OCI-LY7 (cell line): ENCODE results near the gene NFE2L3. TPM values are rescaled to one million over a fixed set of nuclear protein-coding genes. Genes with fewer than 3 reads are reported as not detected.

Experiments used
- BruUV-seq: library from RNA; stranded (reverse); fragments of 400-500 nt; replicated peaks from 2 replicates; lab custom pipeline; 2021; lab: Mats Ljungman, UMichigan
- CTCF ChIA-PET: fragments of 300-600 bp; sonication (Branson Sonifier 250); formaldehyde crosslinking; loops from one replicate; lab custom pipeline; 2022; ENCODE audit warnings: antibody characterized with exemption; ENCODE audit not compliant: unreplicated experiment; lab: Charles Lee
- POLR2A ChIA-PET: fragments of 300-600 bp; sonication (Branson Sonifier 250); formaldehyde crosslinking; loops from one replicate; lab custom pipeline; 2022; ENCODE audit warnings: antibody characterized with exemption; lab: Charles Lee
- DNase-seq: peaks from one replicate; pipeline ENCODE4 v3.0.0-alpha.2; 2015; ENCODE audit warnings: low spot score
- H2AFZ ChIP-seq: fragments of 200-600 bp; sonication (generic), shearing (Covaris generic); 2 replicates; pipeline ENCODE4 v1.6.1; 2014; ENCODE audit warnings: mild to moderate bottlenecking, antibody characterized with exemption, low read length, moderate library complexity
- H3K27ac ChIP-seq: fragments of 200-600 bp; sonication (generic); 2 replicates; pipeline ENCODE4 v1.5.1; 2014; ENCODE audit warnings: mixed run types, low read depth, mild to moderate bottlenecking, moderate library complexity, low read length, inconsistent platforms; ENCODE audit not compliant: poor library complexity, severe bottlenecking
- H3K36me3 ChIP-seq: fragments of 200-600 bp; sonication (generic); 2 replicates; pipeline ENCODE4 v1.6.1; 2014; ENCODE audit warnings: mild to moderate bottlenecking, antibody characterized with exemption, low read length, moderate library complexity, mixed read lengths; ENCODE audit not compliant: insufficient read depth
- H3K4me1 ChIP-seq: fragments of 200-600 bp; sonication (generic); 2 replicates; pipeline ENCODE4 v1.5.1; 2014; ENCODE audit warnings: mild to moderate bottlenecking, low read length; ENCODE audit not compliant: insufficient read depth, poor library complexity, severe bottlenecking
- H3K4me2 ChIP-seq: fragments of 200-600 bp; sonication (generic); 2 replicates; pipeline ENCODE4 v1.6.1; 2014; ENCODE audit warnings: mild to moderate bottlenecking, low read length
- H3K4me3 ChIP-seq: fragments of 200-600 bp; sonication (generic); 2 replicates; pipeline ENCODE4 v1.5.1; 2014; ENCODE audit warnings: mild to moderate bottlenecking, low read depth, low read length; ENCODE audit not compliant: poor library complexity, severe bottlenecking
- H3K79me2 ChIP-seq: fragments of 200-600 bp; sonication (generic); 2 replicates; pipeline ENCODE4 v1.6.1; 2016; ENCODE audit warnings: low read depth, mild to moderate bottlenecking, low read length, moderate library complexity, mixed read lengths; ENCODE audit not compliant: insufficient read depth
- H3K9me2 ChIP-seq: fragments of 200-600 bp; sonication (generic); 2 replicates; pipeline ENCODE4 v1.6.1; 2016; ENCODE audit warnings: mild to moderate bottlenecking, low read length, mixed read lengths; ENCODE audit not compliant: insufficient read depth
- H3K9me3 ChIP-seq: fragments of 200-600 bp; sonication (generic); 2 replicates; pipeline ENCODE4 v1.6.1; 2014; ENCODE audit warnings: mild to moderate bottlenecking, mixed run types, low read length, mixed read lengths
- H4K20me1 ChIP-seq: fragments of 200-600 bp; sonication (generic); 2 replicates; pipeline ENCODE4 v1.6.1; 2014; ENCODE audit warnings: mild to moderate bottlenecking, antibody characterized with exemption, low read length, moderate library complexity, mixed read lengths; ENCODE audit not compliant: insufficient read depth
- CTCF ChIP-seq: fragments of 200-600 bp; sonication (generic); conservative IDR thresholded peaks from 2 replicates; pipeline ENCODE4 v1.5.1; 2014; ENCODE audit warnings: mild to moderate bottlenecking, antibody characterized with exemption, low read length, moderate library complexity, mixed read lengths
- EZH2phosphoT487 ChIP-seq: fragments of 200-600 bp; sonication (generic); IDR thresholded peaks from 2 replicates; pipeline ENCODE4 v1.6.1; 2018; ENCODE audit warnings: low read depth, borderline replicate concordance, mild to moderate bottlenecking, mixed run types, antibody characterized with exemption, low read length, moderate library complexity, mixed read lengths
- intact Hi-C: fragments of 100-400 bp; cut with micrococcal nuclease; formaldehyde crosslinking; loops from one replicate; pipeline ENCODE4 v1.10.0; 2022; ENCODE audit not compliant: unreplicated experiment
- total RNA-seq, 2 experiments: library from RNA; depleted of rRNA in 1 of 2; stranded (reverse); fragments of >200 nt in 1 of 2; shearing (Covaris generic) in 1 of 2; gene quantifications; 2 replicates each; pipeline ENCODE4 v1.2.3, GENCODE V29; 2014 to 2022

NFE2L3 gene
- total RNA-seq, 2 experiments from 2014 or later, result 10.7 to 12.3 TPM

GRCh38 chr7:26181474-26182227 is 29.7 kb downstream of the NFE2L3 start:
- BruUV-seq, result no TSS peak
- Histone ChIP-seq H3K9me3 (no peaks in the 10 kb centered on the region), H3K4me1 (no peaks in the 10 kb centered on the region), H3K27ac (no peak overlapping the region), H3K4me3 (no peak overlapping the region), H3K79me2 (no peaks in the 10 kb centered on the region), H4K20me1 (peaks cover 10% of the 10 kb centered on the region), H3K36me3 (peaks cover 59% of the 10 kb centered on the region), H3K9me2 (no peaks in the 10 kb centered on the region), H3K4me2 (no peak overlapping the region), H2AFZ (no peak overlapping the region)
- POLR2A ChIA-PET, result interaction anchor here (1.1 to 1.7 kb wide), 3 partner anchors 15 to 91 kb away, joined by 3 to 6 read pairs (median 6); no protein-coding TSS in a partner anchor
- CTCF ChIA-PET, result no interaction called here
- intact Hi-C loops, result loop anchor here (5.0 kb wide), 1 partner anchor 89 kb away; no protein-coding TSS in a partner anchor
- TF ChIP-seq EZH2phosphoT487 (no peak), CTCF (no peak)
- no peak for DNase-seq

DNA sequence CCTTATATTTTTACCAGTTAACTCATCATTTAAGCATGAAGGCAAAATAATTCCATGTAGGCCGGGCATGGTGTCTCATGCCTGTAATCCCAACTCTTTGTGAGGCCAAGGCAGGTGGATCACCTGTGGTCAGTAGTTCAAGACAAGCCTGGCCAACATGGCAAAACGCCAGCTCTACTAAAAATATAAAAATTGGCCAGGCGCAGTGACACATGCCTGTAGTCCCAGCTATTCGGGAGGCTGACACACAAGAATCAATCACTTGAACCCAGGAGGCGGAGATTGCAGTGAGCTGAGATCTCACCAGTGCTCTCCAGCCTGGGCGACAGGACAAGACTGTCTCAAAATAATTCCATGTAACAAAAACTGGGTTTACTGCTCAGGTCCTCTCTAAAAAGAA is 30.3 kb downstream of the NFE2L3 start:
- ChIA-PET CTCF (no interaction called here), POLR2A (interaction anchor here (1.1 to 1.7 kb wide), 3 partner anchors 31 to 92 kb away, joined by 3 to 6 read pairs (median 5); no protein-coding TSS in a partner anchor)
- Histone ChIP-seq H3K27ac (no peak overlapping the region), H3K4me2 (no peak overlapping the region), H2AFZ (no peak overlapping the region), H3K4me1 (no peaks in the 10 kb centered on the region), H3K9me3 (no peaks in the 10 kb centered on the region), H3K79me2 (no peaks in the 10 kb centered on the region), H3K4me3 (no peak overlapping the region), H3K9me2 (no peaks in the 10 kb centered on the region), H4K20me1 (peaks cover 10% of the 10 kb centered on the region), H3K36me3 (peaks cover 65% of the 10 kb centered on the region)
- intact Hi-C loops, result loop anchor here (5.0 kb wide), 1 partner anchor 90 kb away; no protein-coding TSS in a partner anchor
- DNase-seq, result no peak
- TF ChIP-seq EZH2phosphoT487, result no peak
- no peak for TF ChIP-seq CTCF
- no TSS peak for BruUV-seq

GRCh38 chr7:26182706-26183105 is 30.7 kb downstream of the NFE2L3 start:
- no peak overlapping the region for H3K4me2 ChIP-seq
- TF ChIP-seq EZH2phosphoT487 (no peak), CTCF (no peak)
- no peak overlapping the region for H2AFZ ChIP-seq
- H3K4me1 ChIP-seq, result peaks cover 2% of the 10 kb centered on the region
- H3K79me2 ChIP-seq, result no peaks in the 10 kb centered on the region
- BruUV-seq, result no TSS peak
- intact Hi-C loops, result loop anchor here (5.0 kb wide), 1 partner anchor 90 kb away; no protein-coding TSS in a partner anchor
- ChIA-PET POLR2A (interaction anchor here (1.0 to 1.1 kb wide), 3 partner anchors 10 to 59 kb away, joined by 3 to 5 read pairs (median 3); no protein-coding TSS in a partner anchor), CTCF (no interaction called here)
- no peak overlapping the region for H3K27ac ChIP-seq
- DNase-seq, result no peak
- peaks cover 10% of the 10 kb centered on the region for H4K20me1 ChIP-seq
- no peak overlapping the region for H3K4me3 ChIP-seq
- no peaks in the 10 kb centered on the region for H3K9me3 ChIP-seq
- peaks cover 69% of the 10 kb centered on the region for H3K36me3 ChIP-seq
- H3K9me2 ChIP-seq, result no peaks in the 10 kb centered on the region
